A549 (cell line): Measurements from ENCODE around the gene GRIA1. TPM values are rescaled to one million over a fixed set of nuclear protein-coding genes. Genes with fewer than 3 reads are reported as not detected.

ENCODE experiments used
- ATAC-seq, 2 experiments: fragments of 200-7000 bp in 1 of 2; fragments of >200 bp in 1 of 2; cut with Nextera tagmentation in 1 of 2; cut with Tn5 transposase in 1 of 2; 3 replicates each; pipeline versions ENCODE4 v1.8.0 to v1.9.1; 2018 to 2020; ENCODE audit warnings: mild to moderate bottlenecking in 1 of 2, moderate library complexity in 1 of 2
- CTCF ChIA-PET: fragments of 300-600 bp; sonication (Branson Sonifier 250); formaldehyde crosslinking; extraction: SDS; loops from one replicate; lab custom pipeline; 2021; ENCODE audit warnings: antibody characterized with exemption, inconsistent platforms; lab: Yijun Ruan, JAX
- POLR2A ChIA-PET: fragments of 350-600 bp; formaldehyde crosslinking; extraction: SDS; loops from one replicate; lab custom pipeline; 2021; ENCODE audit warnings: antibody characterized with exemption, inconsistent platforms; lab: Yijun Ruan, JAX
- DNase-seq, 2 experiments: peaks; one replicate each; pipeline versions ENCODE4 v3.0.0 to v3.0.0-alpha.2; 2011 to 2016; ENCODE audit warnings: low read depth in 1 of 2, low spot score in 1 of 2
- FAIRE-seq: peaks from 2 replicates; lab custom pipeline; 2011; peaks lifted over from hg19 to GRCh38; lab: Jason Lieb, UNC
- H3K27ac ChIP-seq, 2 experiments: fragments of >200 bp; sonication (Bioruptor Twin); formaldehyde crosslinking; 3 replicates each; pipeline ENCODE4 v1.5.1; 2016 to 2017
- H3K4me1 ChIP-seq: fragments of >200 bp; sonication (Bioruptor Twin); formaldehyde crosslinking; 3 replicates; pipeline ENCODE4 v1.6.1; 2016
- H3K4me2 ChIP-seq: fragments of >200 bp; sonication (Bioruptor Twin); formaldehyde crosslinking; 3 replicates; pipeline ENCODE4 v1.6.1; 2016
- H3K4me3 ChIP-seq: fragments of >200 bp; sonication (Bioruptor Twin); formaldehyde crosslinking; 3 replicates; pipeline ENCODE4 v1.5.1; 2016
- H3K9me3 ChIP-seq: fragments of >200 bp; sonication (Bioruptor Twin); formaldehyde crosslinking; 3 replicates; pipeline ENCODE4 v1.6.1; 2016
- ATOH8 ChIP-seq: fragments of 250-450 bp; sonication (Bioruptor Pico); IDR thresholded peaks from 2 replicates; pipeline ENCODE4 v1.5.0; 2020; ENCODE audit warnings: low read depth, mild to moderate bottlenecking, moderate library complexity
- BHLHE40 ChIP-seq: IDR thresholded peaks from 2 replicates; pipeline ENCODE4 v1.6.1; 2012; ENCODE audit warnings: low read depth, low read length, inconsistent platforms
- CBX2 ChIP-seq: fragments of 200-600 bp; sonication (generic); IDR thresholded peaks from 2 replicates; pipeline ENCODE4 v1.6.1; 2016; ENCODE audit warnings: low read depth, mild to moderate bottlenecking, borderline replicate concordance
- CHD2 ChIP-seq: fragments of 150-350 bp; IDR thresholded peaks from 2 replicates; pipeline ENCODE4 v1.6.1; 2014; ENCODE audit warnings: low read length; ENCODE audit not compliant: partially characterized antibody
- CHD4 ChIP-seq: fragments of 200-600 bp; sonication (generic); IDR thresholded peaks from 2 replicates; pipeline ENCODE4 v1.6.1; 2016; ENCODE audit warnings: antibody characterized with exemption, mild to moderate bottlenecking, borderline replicate concordance
- E2F6 ChIP-seq: IDR thresholded peaks from 2 replicates; pipeline ENCODE4 v1.6.1; 2012; ENCODE audit warnings: low read depth, borderline replicate concordance
- EHF ChIP-seq: fragments of 250-450 bp; sonication (Bioruptor Pico); IDR thresholded peaks from 2 replicates; pipeline ENCODE4 v1.5.0; 2020; ENCODE audit warnings: mild to moderate bottlenecking
- EHMT2 ChIP-seq: fragments of 200-600 bp; sonication (generic); IDR thresholded peaks from 2 replicates; pipeline ENCODE4 v1.6.1; 2016; ENCODE audit warnings: antibody characterized with exemption, low read depth, mild to moderate bottlenecking, moderate library complexity
- EP300 ChIP-seq, 2 experiments: fragments of >200 bp; sonication (Bioruptor Twin); formaldehyde crosslinking; IDR thresholded peaks; 2 replicates in 1 of 2; 3 replicates in 1 of 2; pipeline ENCODE4 v1.6.1; 2016 to 2017
- ESRRA ChIP-seq: fragments of 150-350 bp; IDR thresholded peaks from 2 replicates; pipeline ENCODE4 v1.6.1; 2014; ENCODE audit warnings: mild to moderate bottlenecking, low read length, borderline replicate concordance
- FOXS1 ChIP-seq: fragments of 250-450 bp; sonication (Bioruptor Pico); IDR thresholded peaks from 2 replicates; pipeline ENCODE4 v1.5.0; 2020; ENCODE audit warnings: mild to moderate bottlenecking, moderate library complexity
- HDAC2 ChIP-seq: fragments of 200-600 bp; sonication (generic); IDR thresholded peaks from 2 replicates; pipeline ENCODE4 v1.6.1; 2016
- HEYL ChIP-seq: fragments of 250-450 bp; sonication (Bioruptor Pico); IDR thresholded peaks from 2 replicates; pipeline ENCODE4 v1.8.0; 2021; ENCODE audit warnings: mild to moderate bottlenecking, moderate library complexity
- HMGXB4 ChIP-seq: fragments of 250-450 bp; sonication (Bioruptor Pico); IDR thresholded peaks from 2 replicates; pipeline ENCODE4 v1.5.0; 2021; ENCODE audit warnings: mild to moderate bottlenecking, moderate library complexity, borderline replicate concordance
- JUN ChIP-seq, 2 experiments: fragments of >200 bp; sonication (Bioruptor Twin); formaldehyde crosslinking; IDR thresholded peaks; 2 replicates in 1 of 2; 3 replicates in 1 of 2; pipeline ENCODE4 v1.6.1; 2016 to 2017
- JUNB ChIP-seq: fragments of >200 bp; sonication (Bioruptor Twin); formaldehyde crosslinking; IDR thresholded peaks from 2 replicates; pipeline ENCODE4 v1.6.1; 2016
- KDM1A ChIP-seq: fragments of 200-600 bp; sonication (generic); IDR thresholded peaks from 2 replicates; pipeline ENCODE4 v1.6.1; 2016; ENCODE audit warnings: low read depth, mild to moderate bottlenecking
- MYC ChIP-seq: IDR thresholded peaks from 2 replicates; pipeline ENCODE4 v1.6.1; 2012; ENCODE audit warnings: mild to moderate bottlenecking, inconsistent platforms, low read length, improper control_type of control experiment, borderline replicate concordance
- NFE2L2 ChIP-seq: fragments of 150-350 bp; conservative IDR thresholded peaks from 2 replicates; pipeline ENCODE4 v1.6.1; 2014; ENCODE audit warnings: low read length
- PHF8 ChIP-seq: fragments of 200-600 bp; sonication (generic); IDR thresholded peaks from 2 replicates; pipeline ENCODE4 v1.6.1; 2016; ENCODE audit warnings: low read depth, mild to moderate bottlenecking, antibody characterized with exemption, moderate library complexity, borderline replicate concordance
- POLR2A ChIP-seq: IDR thresholded peaks from 2 replicates; pipeline ENCODE4 v1.6.1; 2012; ENCODE audit warnings: mild to moderate bottlenecking, low read length
- POLR2AphosphoS2 ChIP-seq: conservative IDR thresholded peaks from 2 replicates; pipeline ENCODE4 v1.6.1; 2012; ENCODE audit warnings: low read length, improper control_type of control experiment, inconsistent platforms
- RAD21 ChIP-seq, 2 experiments: fragments of >200 bp in 1 of 2; sonication (Bioruptor Twin) in 1 of 2; formaldehyde crosslinking in 1 of 2; IDR thresholded peaks in 1 of 2; conservative IDR thresholded peaks in 1 of 2; 2 replicates in 1 of 2; 3 replicates in 1 of 2; pipeline ENCODE4 v1.6.1; 2012 to 2018; ENCODE audit warnings: inconsistent platforms in 1 of 2
- RFX5 ChIP-seq: fragments of 450-650 bp; IDR thresholded peaks from 2 replicates; pipeline ENCODE4 v1.7.1; 2014; ENCODE audit warnings: antibody characterized with exemption, mild to moderate bottlenecking, moderate library complexity
- RNF2 ChIP-seq: fragments of 200-600 bp; sonication (generic); IDR thresholded peaks from 2 replicates; pipeline ENCODE4 v1.6.1; 2016; ENCODE audit warnings: low read depth, mild to moderate bottlenecking, antibody characterized with exemption, moderate library complexity, borderline replicate concordance
- SMC3 ChIP-seq: fragments of >200 bp; sonication (Bioruptor Twin); formaldehyde crosslinking; IDR thresholded peaks from 3 replicates; pipeline ENCODE4 v1.6.1; 2018; ENCODE audit warnings: inconsistent platforms
- SREBF2 ChIP-seq: fragments of 450-650 bp; IDR thresholded peaks from 2 replicates; pipeline ENCODE4 v1.6.1; 2014; ENCODE audit warnings: mild to moderate bottlenecking, moderate library complexity
- ZFP36 ChIP-seq: fragments of 450-650 bp; IDR thresholded peaks from 2 replicates; pipeline ENCODE4 v1.6.1; 2014; ENCODE audit warnings: borderline replicate concordance; ENCODE audit not compliant: partially characterized antibody
- ZNF302 ChIP-seq: fragments of 250-450 bp; sonication (Bioruptor Pico); IDR thresholded peaks from 2 replicates; pipeline ENCODE4 v1.9.0; 2021; ENCODE audit warnings: inconsistent platforms, mild to moderate bottlenecking, moderate library complexity
- WGBS: methylation state at CpG from one replicate; pipeline ENCODE4 v1.1.6; 2017; ENCODE audit errors: missing lambda C conversion rate; 5-methylcytosine and 5-hydroxymethylcytosine counted together
- polyA plus RNA-seq, 4 experiments: library from polyadenylated mRNA; depleted of rRNA in 3 of 4; stranded (reverse); fragments of >200 nt; fragmentation: RNase III in 1 of 4; extraction: RNeasy Plus Mini Kit Qiagen cat#74134 plus additional on column Dnase treatment in 1 of 4; gene quantifications; 2 replicates in 3 of 4; 3 replicates in 1 of 4; pipeline ENCODE4 v1.2.3, GENCODE V29; 2011 to 2017

The GRIA1 gene
- polyA plus RNA-seq, 2 of the 4 experiments (the other 2 are of a cell fraction) = not detected

- H3K27ac ChIP-seq = no peak overlapping the region
- CTCF ChIA-PET = no interaction called here
- no peak overlapping the region for H3K4me3 ChIP-seq
- POLR2A ChIA-PET = no interaction called here
- H3K9me3 ChIP-seq = no peaks in the 10 kb centered on the region
- ATAC-seq = no peak
- FAIRE-seq = no peak
- no peak for DNase-seq
- TF ChIP-seq RAD21 (conservative IDR thresholded peaks at IDR 0.05 in 1 of 2, IDR thresholded peaks at IDR 0.05 in 1 of 2) = no peak
- TF ChIP-seq HEYL (CRISPR knock-in tag) = no peak
- no peak for TF ChIP-seq CHD2
- no peak for TF ChIP-seq HDAC2
- TF ChIP-seq CBX2 = no peak
- TF ChIP-seq FOXS1 (CRISPR knock-in tag) = no peak
- TF ChIP-seq ZFP36 = no peak
- TF ChIP-seq BHLHE40 = no peak
- no peak for TF ChIP-seq KDM1A
- no peak for TF ChIP-seq NFE2L2
- no peak for TF ChIP-seq MYC
- no peak for TF ChIP-seq ESRRA
- TF ChIP-seq EHMT2 = no peak
- TF ChIP-seq JUN (IDR thresholded peaks at IDR 0.05) = no peak
- TF ChIP-seq POLR2AphosphoS2 = no peak
- no peak for TF ChIP-seq E2F6
- no peak for TF ChIP-seq PHF8
- TF ChIP-seq SREBF2 = no peak
- no peak overlapping the region for H3K4me2 ChIP-seq
- WGBS = 24% methylated on average over 2 of the region's 2 CpGs
- no peaks in the 10 kb centered on the region for H3K4me1 ChIP-seq
These were observed 80.7 kb downstream of the GRIA1 start for GRCh38 chr5:153571162-153571561.

GRCh38 chr5:153572411-153573145 lies 82.1 kb downstream of the GRIA1 start:
- Histone ChIP-seq H3K4me3 (no peak overlapping the region), H3K27ac (no peak overlapping the region), H3K4me2 (no peak overlapping the region), H3K4me1 (no peaks in the 10 kb centered on the region), H3K9me3 (no peaks in the 10 kb centered on the region)
- DNase-seq (no peak), FAIRE-seq (no peak), ATAC-seq (no peak)
- no peak for TF ChIP-seq SMC3
- no peak for TF ChIP-seq HMGXB4
- no peak for TF ChIP-seq EHF (CRISPR knock-in tag)
- TF ChIP-seq RNF2 = no peak
- TF ChIP-seq RFX5 = no peak
- no peak for TF ChIP-seq JUNB
- no peak for TF ChIP-seq CHD4
- no peak for TF ChIP-seq ATOH8 (CRISPR knock-in tag)
- TF ChIP-seq ZNF302 (CRISPR knock-in tag) = no peak
- TF ChIP-seq JUN (IDR thresholded peaks at IDR 0.05) = no peak
- no peak for TF ChIP-seq EP300 (IDR thresholded peaks at IDR 0.05)
- no peak for TF ChIP-seq POLR2A
- CTCF ChIA-PET = no interaction called here
- POLR2A ChIA-PET = no interaction called here
- WGBS = 64% methylated on average over 8 of the region's 8 CpGs
